Measurements from ENCODE around the gene CDK11B. TPM values are rescaled to one million over a fixed set of nuclear protein-coding genes. Genes with fewer than 3 reads are reported as not detected.

The CDK11B gene
- total RNA-seq, 4 donors from 2014 or later = 12.6 to 31.8 (median 24.7) TPM

GRCh38 chr1:1612104-1612400 lies 46.8 kb downstream of the CDK11B start:
- Histone ChIP-seq H3K27me3 (no peaks in the 10 kb centered on the region), H3K9me3 (no peaks in the 10 kb centered on the region), H3K4me1 (peaks cover 0 to 44% (median 24%) of the 10 kb centered on the region in 4 donors), H3K27ac (peak overlapping the region in 1 of 4 donors; percentile 17), H3K36me3 (no peaks in the 10 kb centered on the region), H3K4me3 (no peak overlapping the region)
- no peak for TF ChIP-seq POLR2A (IDR thresholded peaks at IDR 0.05)
- TF ChIP-seq, protein P1, sequence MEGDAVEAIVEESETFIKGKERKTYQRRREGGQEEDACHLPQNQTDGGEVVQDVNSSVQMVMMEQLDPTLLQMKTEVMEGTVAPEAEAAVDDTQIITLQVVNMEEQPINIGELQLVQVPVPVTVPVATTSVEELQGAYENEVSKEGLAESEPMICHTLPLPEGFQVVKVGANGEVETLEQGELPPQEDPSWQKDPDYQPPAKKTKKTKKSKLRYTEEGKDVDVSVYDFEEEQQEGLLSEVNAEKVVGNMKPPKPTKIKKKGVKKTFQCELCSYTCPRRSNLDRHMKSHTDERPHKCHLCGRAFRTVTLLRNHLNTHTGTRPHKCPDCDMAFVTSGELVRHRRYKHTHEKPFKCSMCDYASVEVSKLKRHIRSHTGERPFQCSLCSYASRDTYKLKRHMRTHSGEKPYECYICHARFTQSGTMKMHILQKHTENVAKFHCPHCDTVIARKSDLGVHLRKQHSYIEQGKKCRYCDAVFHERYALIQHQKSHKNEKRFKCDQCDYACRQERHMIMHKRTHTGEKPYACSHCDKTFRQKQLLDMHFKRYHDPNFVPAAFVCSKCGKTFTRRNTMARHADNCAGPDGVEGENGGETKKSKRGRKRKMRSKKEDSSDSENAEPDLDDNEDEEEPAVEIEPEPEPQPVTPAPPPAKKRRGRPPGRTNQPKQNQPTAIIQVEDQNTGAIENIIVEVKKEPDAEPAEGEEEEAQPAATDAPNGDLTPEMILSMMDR (IDR thresholded peaks at IDR 0.05) = no peak
- TF ChIP-seq EP300 (IDR thresholded peaks at IDR 0.05) = no peak
- WGBS, 2 donors = 87 to 90% methylated on average over 3 of the region's 3 CpGs
- DNase-seq (ENCODE audit: low spot score in 2 of 2) = no peak

- H3K9me3 ChIP-seq = no peaks in the 10 kb centered on the region
- H3K27ac ChIP-seq = no peak overlapping the region
- WGBS, 2 donors = 72 to 79% methylated on average over 9 of the region's 9 CpGs
- no peaks in the 10 kb centered on the region for H3K27me3 ChIP-seq
- H3K36me3 ChIP-seq = no peaks in the 10 kb centered on the region
- no peak overlapping the region for H3K4me3 ChIP-seq
- H3K4me1 ChIP-seq = peaks cover 0 to 35% (median 15%) of the 10 kb centered on the region in 4 donors
- no peak for TF ChIP-seq POLR2A (IDR thresholded peaks at IDR 0.05)
- no peak for TF ChIP-seq EP300 (IDR thresholded peaks at IDR 0.05)
- TF ChIP-seq, protein P1 (IDR thresholded peaks at IDR 0.05) = no peak
- no peak for DNase-seq (ENCODE audit: low spot score in 2 of 2)
These were observed 48.0 kb downstream of the CDK11B start for GRCh38 chr1:1610796-1611195.

DNA sequence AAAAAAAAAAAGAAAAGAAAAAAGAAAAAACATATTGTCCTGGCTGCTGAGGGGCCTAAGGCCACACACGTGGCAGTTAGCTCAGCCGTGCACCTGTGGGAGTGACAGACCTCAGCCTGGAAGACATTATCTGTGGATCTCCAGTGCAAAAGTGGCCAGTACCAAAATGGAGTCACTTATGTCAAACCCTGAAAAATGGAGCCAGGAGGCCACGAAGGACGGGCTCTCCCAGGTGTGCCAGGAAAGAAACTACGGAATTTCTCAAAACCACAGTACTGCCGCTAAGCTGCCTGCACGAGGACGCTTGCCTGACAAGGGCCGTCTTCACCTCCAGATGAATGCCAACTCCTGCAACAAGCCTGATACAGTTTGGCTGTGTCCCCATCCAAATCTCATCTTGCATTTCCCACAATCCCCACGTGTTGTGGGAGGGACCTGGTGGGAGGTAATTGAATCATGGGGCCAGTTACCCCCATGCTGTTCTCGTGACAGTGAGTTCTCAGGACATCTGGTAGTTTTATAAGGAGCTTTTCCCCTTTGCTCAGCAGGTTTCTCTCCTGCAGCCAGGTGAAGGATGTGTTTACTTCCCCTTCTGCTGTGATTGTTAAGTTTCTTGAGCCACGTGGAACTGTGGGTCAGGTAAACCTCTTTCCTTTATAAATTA lies 48.9 kb downstream of the CDK11B start:
- no peak for DNase-seq (ENCODE audit: low spot score in 2 of 2)
- H3K4me1 ChIP-seq = peaks cover 0 to 35% (median 15%) of the 10 kb centered on the region in 4 donors
- H3K9me3 ChIP-seq = no peaks in the 10 kb centered on the region
- no peak overlapping the region for H3K27ac ChIP-seq
- H3K4me3 ChIP-seq = no peak overlapping the region
- no peaks in the 10 kb centered on the region for H3K27me3 ChIP-seq
- TF ChIP-seq EP300 (IDR thresholded peaks at IDR 0.05) (no peak), POLR2A (IDR thresholded peaks at IDR 0.05) (no peak)
- TF ChIP-seq, protein P1 (IDR thresholded peaks at IDR 0.05) = no peak
- WGBS, 2 donors = 65 to 67% methylated on average over 12 of the region's 12 CpGs
- H3K36me3 ChIP-seq = no peaks in the 10 kb centered on the region

DNA sequence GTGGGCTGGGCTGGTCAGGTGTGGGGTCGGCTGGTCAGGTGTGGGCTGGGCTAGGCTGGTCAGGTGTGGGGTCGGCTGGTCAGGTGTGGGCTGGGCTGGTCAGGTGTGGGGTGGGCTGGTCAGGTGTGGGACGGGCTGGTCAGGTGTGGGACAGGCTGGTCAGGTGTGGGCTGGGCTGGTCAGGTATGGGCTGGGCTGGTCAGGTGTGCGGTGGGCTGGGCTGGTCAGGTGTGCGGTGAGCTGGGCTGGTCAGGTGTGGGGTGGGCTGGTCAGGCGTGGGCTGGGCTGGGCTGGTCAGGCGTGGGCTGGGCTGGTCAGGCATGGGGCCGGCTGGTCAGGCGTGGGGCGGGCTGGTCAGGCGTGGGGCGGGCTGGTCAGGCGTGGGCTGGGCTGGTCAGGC lies 52.6 kb downstream of the CDK11B start:
- H3K27ac ChIP-seq = no peak overlapping the region
- H3K9me3 ChIP-seq = no peaks in the 10 kb centered on the region
- no peaks in the 10 kb centered on the region for H3K36me3 ChIP-seq
- H3K4me3 ChIP-seq = no peak overlapping the region
- 87 to 88% methylated on average over 7 of the region's 13 CpGs for WGBS, 2 donors
- H3K27me3 ChIP-seq = peaks cover 0 to 6% of the 10 kb centered on the region in 2 donors
- TF ChIP-seq POLR2A (IDR thresholded peaks at IDR 0.05) (no peak), EP300 (IDR thresholded peaks at IDR 0.05) (no peak)
- TF ChIP-seq, protein P1 (IDR thresholded peaks at IDR 0.05) = no peak
- peaks cover 0 to 8% (median 0%) of the 10 kb centered on the region in 4 donors for H3K4me1 ChIP-seq
- no peak for DNase-seq (ENCODE audit: low spot score in 2 of 2)

- Histone ChIP-seq H3K9me3 (no peaks in the 10 kb centered on the region), H3K27ac (no peak overlapping the region), H3K36me3 (no peaks in the 10 kb centered on the region), H3K4me1 (peaks cover 0 to 5% (median 0%) of the 10 kb centered on the region in 4 donors), H3K4me3 (no peak overlapping the region), H3K27me3 (peaks cover 0 to 11% of the 10 kb centered on the region in 2 donors)
- WGBS, 2 donors = 83 to 85% methylated on average over 10 to 16 of the region's 17 CpGs
- no peak for TF ChIP-seq EP300 (IDR thresholded peaks at IDR 0.05)
- TF ChIP-seq POLR2A (IDR thresholded peaks at IDR 0.05) = no peak
- TF ChIP-seq, protein P1 (IDR thresholded peaks at IDR 0.05) = no peak
- DNase-seq (ENCODE audit: low spot score in 2 of 2) = no peak
These were observed 53.1 kb downstream of the CDK11B start for GRCh38 chr1:1605724-1606123.

Data from tibial nerve (tissue), 4 donors.